ENCODE data around the gene MID1.

MID1 gene

DNA sequence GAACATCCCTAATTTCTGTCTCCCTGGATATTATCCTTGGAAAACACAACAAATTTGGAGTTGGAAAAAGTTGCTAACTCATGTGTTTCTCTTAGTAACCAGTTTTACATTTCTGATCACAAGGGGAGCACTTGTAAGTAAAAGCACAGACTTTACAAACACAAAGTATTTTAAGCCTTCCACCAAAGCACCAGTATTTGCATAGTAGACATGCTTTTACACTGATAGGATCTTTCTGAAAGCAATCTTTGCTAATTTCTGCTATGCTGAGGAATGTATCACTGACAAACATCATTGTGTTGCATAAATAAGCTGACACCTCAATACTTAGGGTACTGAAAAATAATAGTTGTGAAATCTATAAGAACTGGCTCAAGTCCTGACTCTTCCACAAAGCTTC, 100.6 kb downstream of the MID1 start:
- TF ChIP-seq POLR2AphosphoS5 (IDR thresholded peaks at IDR 0.05; ENCODE audit: low read depth, low read length) (no peak), SIN3A (IDR thresholded peaks at IDR 0.05; ENCODE audit: borderline replicate concordance, insufficient read depth, low read length) (no peak), TAF1 (IDR thresholded peaks at IDR 0.05; ENCODE audit: borderline replicate concordance, insufficient read depth, low read length) (no peak)

DNA sequence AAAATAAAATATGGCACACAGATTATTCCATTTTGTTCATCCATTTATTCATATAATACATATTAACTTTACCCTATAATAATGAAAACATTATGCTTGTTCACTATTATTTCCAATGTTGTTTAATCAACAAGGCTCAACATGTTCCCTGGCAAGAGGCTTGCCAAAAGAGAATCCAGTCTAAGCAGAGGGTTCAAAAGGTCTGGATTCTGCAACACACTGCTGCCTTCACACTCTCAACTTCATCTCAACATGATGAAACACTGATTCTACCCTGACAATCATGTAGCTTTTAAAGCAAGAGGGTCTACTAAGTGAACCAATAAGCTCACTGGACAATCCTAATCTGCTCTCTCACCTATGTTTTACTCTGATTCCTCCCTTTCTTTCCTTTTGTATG, 101.1 kb downstream of the MID1 start:
- TF ChIP-seq FOXP2 (optimal IDR thresholded peaks at IDR 0.05; ENCODE audit: borderline replicate concordance, extremely low read depth, extremely low read length, insufficient read depth) = no peak
- TF ChIP-seq SIN3A (IDR thresholded peaks at IDR 0.05; ENCODE audit: borderline replicate concordance, insufficient read depth, low read length) = no peak
- TF ChIP-seq TAF1 (IDR thresholded peaks at IDR 0.05; ENCODE audit: borderline replicate concordance, insufficient read depth, low read length) = no peak
- TF ChIP-seq POLR2AphosphoS5 (IDR thresholded peaks at IDR 0.05; ENCODE audit: low read depth, low read length) = no peak
- TF ChIP-seq, protein P1, sequence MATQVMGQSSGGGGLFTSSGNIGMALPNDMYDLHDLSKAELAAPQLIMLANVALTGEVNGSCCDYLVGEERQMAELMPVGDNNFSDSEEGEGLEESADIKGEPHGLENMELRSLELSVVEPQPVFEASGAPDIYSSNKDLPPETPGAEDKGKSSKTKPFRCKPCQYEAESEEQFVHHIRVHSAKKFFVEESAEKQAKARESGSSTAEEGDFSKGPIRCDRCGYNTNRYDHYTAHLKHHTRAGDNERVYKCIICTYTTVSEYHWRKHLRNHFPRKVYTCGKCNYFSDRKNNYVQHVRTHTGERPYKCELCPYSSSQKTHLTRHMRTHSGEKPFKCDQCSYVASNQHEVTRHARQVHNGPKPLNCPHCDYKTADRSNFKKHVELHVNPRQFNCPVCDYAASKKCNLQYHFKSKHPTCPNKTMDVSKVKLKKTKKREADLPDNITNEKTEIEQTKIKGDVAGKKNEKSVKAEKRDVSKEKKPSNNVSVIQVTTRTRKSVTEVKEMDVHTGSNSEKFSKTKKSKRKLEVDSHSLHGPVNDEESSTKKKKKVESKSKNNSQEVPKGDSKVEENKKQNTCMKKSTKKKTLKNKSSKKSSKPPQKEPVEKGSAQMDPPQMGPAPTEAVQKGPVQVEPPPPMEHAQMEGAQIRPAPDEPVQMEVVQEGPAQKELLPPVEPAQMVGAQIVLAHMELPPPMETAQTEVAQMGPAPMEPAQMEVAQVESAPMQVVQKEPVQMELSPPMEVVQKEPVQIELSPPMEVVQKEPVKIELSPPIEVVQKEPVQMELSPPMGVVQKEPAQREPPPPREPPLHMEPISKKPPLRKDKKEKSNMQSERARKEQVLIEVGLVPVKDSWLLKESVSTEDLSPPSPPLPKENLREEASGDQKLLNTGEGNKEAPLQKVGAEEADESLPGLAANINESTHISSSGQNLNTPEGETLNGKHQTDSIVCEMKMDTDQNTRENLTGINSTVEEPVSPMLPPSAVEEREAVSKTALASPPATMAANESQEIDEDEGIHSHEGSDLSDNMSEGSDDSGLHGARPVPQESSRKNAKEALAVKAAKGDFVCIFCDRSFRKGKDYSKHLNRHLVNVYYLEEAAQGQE (IDR thresholded peaks at IDR 0.05; ENCODE audit: insufficient read depth in 1 of 2, low read depth in 2 of 2, low read length in 2 of 2) = no peak

- TF ChIP-seq FOXP2 (optimal IDR thresholded peaks at IDR 0.05; ENCODE audit: borderline replicate concordance, extremely low read depth, extremely low read length, insufficient read depth) (no peak), SIN3A (IDR thresholded peaks at IDR 0.05; ENCODE audit: borderline replicate concordance, insufficient read depth, low read length) (no peak), POLR2AphosphoS5 (IDR thresholded peaks at IDR 0.05; ENCODE audit: low read depth, low read length) (no peak), TAF1 (IDR thresholded peaks at IDR 0.05; ENCODE audit: borderline replicate concordance, insufficient read depth, low read length) (no peak)
- TF ChIP-seq, protein P1 (IDR thresholded peaks at IDR 0.05; ENCODE audit: insufficient read depth in 1 of 2, low read depth in 2 of 2, low read length in 2 of 2) = no peak
These were observed 102.3 kb downstream of the MID1 start for GRCh38 chrX:10518073-10518472.

DNA sequence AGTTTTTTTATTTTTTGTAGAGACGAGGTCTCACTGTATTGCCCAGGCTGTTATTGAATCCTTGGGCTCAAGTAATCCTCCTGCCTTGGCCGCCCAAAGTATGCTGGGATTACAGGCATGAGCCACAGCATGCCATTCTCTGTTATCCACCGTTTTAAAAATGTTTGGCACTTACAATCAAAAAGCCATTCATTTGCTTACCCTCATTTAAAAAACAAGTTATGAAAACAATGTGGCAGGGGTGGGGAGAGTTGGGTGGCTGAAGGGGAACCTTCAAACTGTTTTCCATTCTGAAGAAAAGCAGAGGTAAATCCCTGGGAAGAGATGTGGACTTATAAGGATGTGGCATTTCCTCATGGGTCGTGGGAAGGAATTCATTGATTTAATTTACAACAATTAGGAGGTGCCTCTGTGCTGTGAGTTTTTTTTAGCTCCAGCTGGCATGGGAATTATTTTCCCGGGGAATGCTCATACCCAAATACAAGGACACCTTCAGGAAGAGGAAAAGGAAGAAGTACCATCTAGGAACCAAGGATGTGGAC, 103.5 kb downstream of the MID1 start:
- TF ChIP-seq, protein P1 (IDR thresholded peaks at IDR 0.05; ENCODE audit: insufficient read depth in 1 of 2, low read depth in 2 of 2, low read length in 2 of 2) = no peak
- no peak for TF ChIP-seq TAF1 (IDR thresholded peaks at IDR 0.05; ENCODE audit: borderline replicate concordance, insufficient read depth, low read length)
- no peak for TF ChIP-seq POLR2AphosphoS5 (IDR thresholded peaks at IDR 0.05; ENCODE audit: low read depth, low read length)
- TF ChIP-seq FOXP2 (optimal IDR thresholded peaks at IDR 0.05; ENCODE audit: borderline replicate concordance, extremely low read depth, extremely low read length, insufficient read depth) = no peak
- TF ChIP-seq SIN3A (IDR thresholded peaks at IDR 0.05; ENCODE audit: borderline replicate concordance, insufficient read depth, low read length) = no peak

DNA sequence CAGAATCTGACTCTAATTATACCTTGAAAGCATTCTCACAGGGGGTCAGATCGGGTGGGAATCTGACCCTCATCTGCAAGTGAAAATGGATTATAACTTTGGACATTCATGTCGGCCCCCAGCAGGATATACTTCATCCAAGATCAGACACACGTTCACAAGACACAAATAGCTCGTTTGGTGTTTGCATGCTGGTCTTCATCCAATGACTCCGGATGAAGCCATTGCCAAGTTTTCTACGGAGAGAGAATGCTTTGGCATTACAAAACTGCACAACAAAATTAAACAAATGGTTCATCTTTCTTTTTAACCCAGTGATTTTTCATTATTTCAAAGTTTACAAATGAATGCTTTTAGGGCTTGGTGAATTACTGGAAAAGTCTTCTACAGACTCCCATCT, 105.5 kb downstream of the MID1 start:
- TF ChIP-seq SIN3A (IDR thresholded peaks at IDR 0.05; ENCODE audit: borderline replicate concordance, insufficient read depth, low read length) = no peak
- no peak for TF ChIP-seq TAF1 (IDR thresholded peaks at IDR 0.05; ENCODE audit: borderline replicate concordance, insufficient read depth, low read length)
- no peak for TF ChIP-seq POLR2AphosphoS5 (IDR thresholded peaks at IDR 0.05; ENCODE audit: low read depth, low read length)
- TF ChIP-seq, protein P1 (IDR thresholded peaks at IDR 0.05; ENCODE audit: insufficient read depth in 1 of 2, low read depth in 2 of 2, low read length in 2 of 2) = no peak
- no peak for TF ChIP-seq FOXP2 (optimal IDR thresholded peaks at IDR 0.05; ENCODE audit: borderline replicate concordance, extremely low read depth, extremely low read length, insufficient read depth)

All from PFSK-1 (cell line).